DND-41 (cell line): Measurements from ENCODE around the gene MICAL2.

Experiments used
- CTCF ChIP-seq: IDR thresholded peaks from 2 replicates; pipeline ENCODE4 v1.5.1; 2012; ENCODE audit warnings: borderline replicate concordance, low read length, moderate library complexity, mild to moderate bottlenecking; ENCODE audit not compliant: poor library complexity, severe bottlenecking; ENCODE audit errors: extremely low read depth
- EZH2 ChIP-seq: IDR thresholded peaks from 3 replicates; pipeline ENCODE4 v1.6.1; 2012; ENCODE audit warnings: borderline replicate concordance, low read depth, mild to moderate bottlenecking, moderate library complexity, low read length, inconsistent platforms; ENCODE audit not compliant: severe bottlenecking

- TF ChIP-seq CTCF: no peak
- TF ChIP-seq EZH2: no peak
Measured at GRCh38 chr11:12079726-12080556, 30.4 kb upstream of the MICAL2 start.
